CD14-positive monocyte (primary cell): ENCODE data around the gene UTP14A. TPM values are rescaled to one million over a fixed set of nuclear protein-coding genes. Genes with fewer than 3 reads are reported as not detected.

Experiments
- DNase-seq, 3 donors: peaks; one replicate each; pipeline ENCODE4 v3.0.0-alpha.2; 2011 to 2022
- H2AFZ ChIP-seq: 2 replicates; pipeline ENCODE4 v1.6.0; 2012; ENCODE audit warnings: mild to moderate bottlenecking, low read depth, low read length, inconsistent platforms; ENCODE audit not compliant: insufficient read depth, poor library complexity, severe bottlenecking
- H3K27ac ChIP-seq, 2 donors: 1 replicate in 1 of 2; 2 replicates in 1 of 2; pipeline ENCODE4 v1.5.1; 2012 to 2013; ENCODE audit warnings: low read length in 2 of 2, control low read depth in 1 of 2, inconsistent platforms in 1 of 2, low read depth in 1 of 2, mild to moderate bottlenecking in 1 of 2
- H3K27me3 ChIP-seq, 2 donors: one replicate each; pipeline versions ENCODE4 v1.6.0 to v1.6.1; 2011 to 2013; ENCODE audit warnings: low read length in 2 of 2; ENCODE audit not compliant: control insufficient read depth in 2 of 2, insufficient read depth in 2 of 2
- H3K36me3 ChIP-seq, 2 donors: replicated peaks in 1 of 2; 1 replicate in 1 of 2; 2 replicates in 1 of 2; pipeline versions ENCODE4 v1.5.1 to v1.6.1; 2012 to 2013; ENCODE audit warnings: low read length in 2 of 2, control low read depth in 1 of 2, inconsistent platforms in 1 of 2, mild to moderate bottlenecking in 1 of 2; ENCODE audit not compliant: insufficient read depth in 2 of 2, control insufficient read depth in 1 of 2
- H3K4me1 ChIP-seq, 2 donors: 1 replicate in 1 of 2; 2 replicates in 1 of 2; pipeline versions ENCODE4 v1.5.1 to v1.6.1; 2012 to 2013; ENCODE audit warnings: low read length in 2 of 2, control low read depth in 1 of 2, inconsistent platforms in 1 of 2, mild to moderate bottlenecking in 1 of 2, moderate library complexity in 1 of 2; ENCODE audit not compliant: insufficient read depth in 2 of 2, control insufficient read depth in 1 of 2
- H3K4me2 ChIP-seq: replicated peaks from 2 replicates; pipeline ENCODE3; 2012; ENCODE audit warnings: low read length, moderate library complexity, mild to moderate bottlenecking; ENCODE audit not compliant: poor library complexity, severe bottlenecking; ENCODE audit errors: extremely low read depth
- H3K4me3 ChIP-seq, 3 experiments: fragments of 200-600 bp in 1 of 3; sonication (generic) in 1 of 3; replicated peaks in 1 of 3; 1 replicate in 2 of 3; 2 replicates in 1 of 3; pipeline ENCODE4 v1.5.1; 2011 to 2013; ENCODE audit warnings: low read length in 3 of 3, mild to moderate bottlenecking in 3 of 3, control low read depth in 2 of 3, low read depth in 2 of 3, inconsistent platforms in 1 of 3, moderate library complexity in 1 of 3
- H3K79me2 ChIP-seq: 2 replicates; pipeline ENCODE4 v1.6.0; 2012; ENCODE audit warnings: mild to moderate bottlenecking, control low read depth, inconsistent platforms, low read length, moderate library complexity; ENCODE audit not compliant: insufficient read depth
- H3K9ac ChIP-seq: 2 replicates; pipeline ENCODE4 v1.6.0; 2017; ENCODE audit warnings: low read length, mild to moderate bottlenecking; ENCODE audit not compliant: insufficient read depth, poor library complexity, severe bottlenecking
- H3K9me3 ChIP-seq, 2 donors: replicated peaks in 1 of 2; 1 replicate in 1 of 2; 2 replicates in 1 of 2; pipeline versions ENCODE4 v1.5.1 to v1.6.1; 2012 to 2013; ENCODE audit warnings: low read length in 2 of 2, control low read depth in 1 of 2; ENCODE audit not compliant: control insufficient read depth in 1 of 2, insufficient read depth in 1 of 2
- H4K20me1 ChIP-seq: 2 replicates; pipeline ENCODE4 v1.6.0; 2012; ENCODE audit warnings: mild to moderate bottlenecking, low read length, control low read depth, moderate library complexity; ENCODE audit not compliant: insufficient read depth
- H3K27ac Mint-ChIP-seq, 7 donors: one replicate each; pipeline ENCODE4 v1.8.0; 2020; ENCODE audit warnings: mild to moderate bottlenecking in 7 of 7, mixed read lengths in 7 of 7, moderate library complexity in 6 of 7, inconsistent platforms in 2 of 7
- H3K27me3 Mint-ChIP-seq, 3 donors: one replicate each; pipeline ENCODE4 v1.8.0; 2021 to 2022; ENCODE audit warnings: low read depth in 3 of 3, mild to moderate bottlenecking in 3 of 3, mixed read lengths in 3 of 3, moderate library complexity in 3 of 3, inconsistent platforms in 1 of 3
- H3K36me3 Mint-ChIP-seq, 2 donors: one replicate each; pipeline ENCODE4 v1.8.0; 2020; ENCODE audit warnings: mixed read lengths in 2 of 2, inconsistent platforms in 1 of 2, mild to moderate bottlenecking in 1 of 2
- H3K4me1 Mint-ChIP-seq: one replicate; pipeline ENCODE4 v1.8.0; 2020; ENCODE audit warnings: mild to moderate bottlenecking, mixed read lengths
- H3K4me3 Mint-ChIP-seq, 2 donors: one replicate each; pipeline ENCODE4 v1.8.0; 2020; ENCODE audit warnings: mild to moderate bottlenecking in 2 of 2, mixed read lengths in 2 of 2, moderate library complexity in 1 of 2
- H3K9me3 Mint-ChIP-seq, 7 donors: one replicate each; pipeline ENCODE4 v1.8.0; 2020 to 2022; ENCODE audit warnings: mixed read lengths in 7 of 7, mild to moderate bottlenecking in 6 of 7, moderate library complexity in 6 of 7, inconsistent platforms in 2 of 7
- CTCF ChIP-seq: fragments of 200-600 bp; IDR thresholded peaks from one replicate; pipeline ENCODE4 v1.8.0; 2022; ENCODE audit warnings: antibody characterized with exemption, mild to moderate bottlenecking
- WGBS: methylation state at CpG from one replicate; pipeline ENCODE4 v1.1.5; 2013; ENCODE audit warnings: missing lambda C conversion rate; ENCODE audit not compliant: insufficient coverage; 5-methylcytosine and 5-hydroxymethylcytosine counted together
- intact Hi-C, 2 donors: fragments of 100-400 bp; cut with micrococcal nuclease; formaldehyde crosslinking; loops; one replicate each; pipeline versions ENCODE4 v1.15.0 to v1.15.1; 2023
- polyA plus RNA-seq, 3 donors: library from polyadenylated mRNA; depleted of rRNA in 1 of 3; unstranded in 2 of 3; stranded (reverse) in 1 of 3; fragments of 300-500 nt in 2 of 3; fragments of >200 nt in 1 of 3; fragmentation: Illumina TruSeq in 2 of 3; gene quantifications; 1 replicate in 2 of 3; 2 replicates in 1 of 3; pipeline ENCODE4 v1.2.3, GENCODE V29; 2012 to 2021

The UTP14A gene
- polyA plus RNA-seq, 3 donors = 2.9 to 5.5 (median 3.8) TPM

GRCh38 chrX:129900054-129900453 lies 5.9 kb upstream of the UTP14A start:
- no peak overlapping the region for H3K27ac Mint-ChIP-seq
- H3K4me3 Mint-ChIP-seq = no peak overlapping the region
- Histone ChIP-seq H3K36me3 (no peaks in the 10 kb centered on the region), H3K4me1 (no peaks in the 10 kb centered on the region), H3K4me3 (no peak overlapping the region), H3K79me2 (no peaks in the 10 kb centered on the region), H4K20me1 (no peaks in the 10 kb centered on the region), H3K4me2 (no peak overlapping the region), H3K27me3 (no peaks in the 10 kb centered on the region), H2AFZ (no peak overlapping the region), H3K27ac (no peak overlapping the region), H3K9me3 (no peaks in the 10 kb centered on the region), H3K9ac (no peak overlapping the region)
- no peaks in the 10 kb centered on the region for H3K4me1 Mint-ChIP-seq
- peaks cover 0 to 3% (median 0%) of the 10 kb centered on the region in 7 donors for H3K9me3 Mint-ChIP-seq
- DNase-seq = no peak
- no CpG with 5 or more reads among the region's 6 CpGs for WGBS
- peaks cover 0 to 5% (median 3%) of the 10 kb centered on the region in 3 donors for H3K27me3 Mint-ChIP-seq
- no peak for TF ChIP-seq CTCF
- no peaks in the 10 kb centered on the region for H3K36me3 Mint-ChIP-seq
- intact Hi-C loops = loop anchor here (10.0 kb wide), 2 partner anchors 55 to 295 kb away; partner anchors contain the start of gene ZDHHC9 (in 1 of the 2)

GRCh38 chrX:129908636-129909035 lies 2.7 kb downstream of the UTP14A start:
- Histone ChIP-seq H3K4me1 (peaks cover 5 to 7% of the 10 kb centered on the region in 2 donors), H3K4me3 (no peak overlapping the region), H3K27me3 (no peaks in the 10 kb centered on the region), H4K20me1 (no peaks in the 10 kb centered on the region), H3K79me2 (peaks cover 12% of the 10 kb centered on the region), H3K9ac (no peak overlapping the region), H3K4me2 (no peak overlapping the region), H3K36me3 (peaks cover 33 to 54% of the 10 kb centered on the region in 2 donors), H3K27ac (no peak overlapping the region), H2AFZ (no peak overlapping the region), H3K9me3 (no peaks in the 10 kb centered on the region)
- H3K27me3 Mint-ChIP-seq = peaks cover 0 to 3% (median 2%) of the 10 kb centered on the region in 3 donors
- no peak for DNase-seq
- WGBS = no CpG with 5 or more reads among the region's 2 CpGs
- peaks cover 2% of the 10 kb centered on the region for H3K4me1 Mint-ChIP-seq
- H3K9me3 Mint-ChIP-seq = peaks cover 0 to 7% (median 2%) of the 10 kb centered on the region in 7 donors
- no peak overlapping the region for H3K4me3 Mint-ChIP-seq
- H3K36me3 Mint-ChIP-seq = peaks cover 33 to 41% of the 10 kb centered on the region in 2 donors
- no peak overlapping the region for H3K27ac Mint-ChIP-seq
- intact Hi-C loops = loop anchor here (10.0 kb wide), 2 partner anchors 64 to 304 kb away; partner anchors contain the start of gene ZDHHC9 (in 1 of the 2)
- TF ChIP-seq CTCF = no peak
